ENCODE measurements around the gene PDZD7.

DNA sequence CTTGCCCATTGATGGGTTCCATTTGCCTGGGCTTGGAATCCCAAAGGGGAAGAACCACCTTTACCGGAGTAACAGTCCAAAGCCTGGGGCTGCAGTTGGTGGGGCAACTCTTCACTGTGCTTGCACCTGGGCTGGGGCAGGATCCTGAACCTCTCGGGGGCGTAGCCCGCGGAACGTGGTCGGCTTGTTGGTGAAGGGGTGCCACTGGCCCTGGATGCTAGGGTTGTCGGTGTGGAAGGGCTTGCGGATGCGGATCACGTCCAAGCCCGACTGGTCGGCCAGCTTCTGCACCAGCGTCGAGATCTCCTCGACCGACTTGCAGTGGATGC is 44.3 kb downstream of the PDZD7 start:
- TF ChIP-seq, protein P1, sequence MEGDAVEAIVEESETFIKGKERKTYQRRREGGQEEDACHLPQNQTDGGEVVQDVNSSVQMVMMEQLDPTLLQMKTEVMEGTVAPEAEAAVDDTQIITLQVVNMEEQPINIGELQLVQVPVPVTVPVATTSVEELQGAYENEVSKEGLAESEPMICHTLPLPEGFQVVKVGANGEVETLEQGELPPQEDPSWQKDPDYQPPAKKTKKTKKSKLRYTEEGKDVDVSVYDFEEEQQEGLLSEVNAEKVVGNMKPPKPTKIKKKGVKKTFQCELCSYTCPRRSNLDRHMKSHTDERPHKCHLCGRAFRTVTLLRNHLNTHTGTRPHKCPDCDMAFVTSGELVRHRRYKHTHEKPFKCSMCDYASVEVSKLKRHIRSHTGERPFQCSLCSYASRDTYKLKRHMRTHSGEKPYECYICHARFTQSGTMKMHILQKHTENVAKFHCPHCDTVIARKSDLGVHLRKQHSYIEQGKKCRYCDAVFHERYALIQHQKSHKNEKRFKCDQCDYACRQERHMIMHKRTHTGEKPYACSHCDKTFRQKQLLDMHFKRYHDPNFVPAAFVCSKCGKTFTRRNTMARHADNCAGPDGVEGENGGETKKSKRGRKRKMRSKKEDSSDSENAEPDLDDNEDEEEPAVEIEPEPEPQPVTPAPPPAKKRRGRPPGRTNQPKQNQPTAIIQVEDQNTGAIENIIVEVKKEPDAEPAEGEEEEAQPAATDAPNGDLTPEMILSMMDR (IDR thresholded peaks at IDR 0.05), result no peak
- TF ChIP-seq, protein P2, sequence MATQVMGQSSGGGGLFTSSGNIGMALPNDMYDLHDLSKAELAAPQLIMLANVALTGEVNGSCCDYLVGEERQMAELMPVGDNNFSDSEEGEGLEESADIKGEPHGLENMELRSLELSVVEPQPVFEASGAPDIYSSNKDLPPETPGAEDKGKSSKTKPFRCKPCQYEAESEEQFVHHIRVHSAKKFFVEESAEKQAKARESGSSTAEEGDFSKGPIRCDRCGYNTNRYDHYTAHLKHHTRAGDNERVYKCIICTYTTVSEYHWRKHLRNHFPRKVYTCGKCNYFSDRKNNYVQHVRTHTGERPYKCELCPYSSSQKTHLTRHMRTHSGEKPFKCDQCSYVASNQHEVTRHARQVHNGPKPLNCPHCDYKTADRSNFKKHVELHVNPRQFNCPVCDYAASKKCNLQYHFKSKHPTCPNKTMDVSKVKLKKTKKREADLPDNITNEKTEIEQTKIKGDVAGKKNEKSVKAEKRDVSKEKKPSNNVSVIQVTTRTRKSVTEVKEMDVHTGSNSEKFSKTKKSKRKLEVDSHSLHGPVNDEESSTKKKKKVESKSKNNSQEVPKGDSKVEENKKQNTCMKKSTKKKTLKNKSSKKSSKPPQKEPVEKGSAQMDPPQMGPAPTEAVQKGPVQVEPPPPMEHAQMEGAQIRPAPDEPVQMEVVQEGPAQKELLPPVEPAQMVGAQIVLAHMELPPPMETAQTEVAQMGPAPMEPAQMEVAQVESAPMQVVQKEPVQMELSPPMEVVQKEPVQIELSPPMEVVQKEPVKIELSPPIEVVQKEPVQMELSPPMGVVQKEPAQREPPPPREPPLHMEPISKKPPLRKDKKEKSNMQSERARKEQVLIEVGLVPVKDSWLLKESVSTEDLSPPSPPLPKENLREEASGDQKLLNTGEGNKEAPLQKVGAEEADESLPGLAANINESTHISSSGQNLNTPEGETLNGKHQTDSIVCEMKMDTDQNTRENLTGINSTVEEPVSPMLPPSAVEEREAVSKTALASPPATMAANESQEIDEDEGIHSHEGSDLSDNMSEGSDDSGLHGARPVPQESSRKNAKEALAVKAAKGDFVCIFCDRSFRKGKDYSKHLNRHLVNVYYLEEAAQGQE (IDR thresholded peaks at IDR 0.05; ENCODE audit: insufficient read depth in 1 of 2, low read depth in 2 of 2, low read length in 1 of 2), result no peak
- TF ChIP-seq TCF7L2 (IDR thresholded peaks at IDR 0.05; ENCODE audit: low read depth, low read length), result no peak
- TF ChIP-seq POLR2AphosphoS5 (IDR thresholded peaks at IDR 0.05; ENCODE audit: low read depth, low read length), result no peak
